Raji (cell line): ENCODE results near the gene PODXL2.

Experiments used
- POLR2A ChIP-seq: IDR thresholded peaks from 2 replicates; pipeline ENCODE4 v1.6.1; 2011; ENCODE audit warnings: low read depth, low read length, control low read depth; ENCODE audit not compliant: insufficient read depth

The PODXL2 gene

DNA sequence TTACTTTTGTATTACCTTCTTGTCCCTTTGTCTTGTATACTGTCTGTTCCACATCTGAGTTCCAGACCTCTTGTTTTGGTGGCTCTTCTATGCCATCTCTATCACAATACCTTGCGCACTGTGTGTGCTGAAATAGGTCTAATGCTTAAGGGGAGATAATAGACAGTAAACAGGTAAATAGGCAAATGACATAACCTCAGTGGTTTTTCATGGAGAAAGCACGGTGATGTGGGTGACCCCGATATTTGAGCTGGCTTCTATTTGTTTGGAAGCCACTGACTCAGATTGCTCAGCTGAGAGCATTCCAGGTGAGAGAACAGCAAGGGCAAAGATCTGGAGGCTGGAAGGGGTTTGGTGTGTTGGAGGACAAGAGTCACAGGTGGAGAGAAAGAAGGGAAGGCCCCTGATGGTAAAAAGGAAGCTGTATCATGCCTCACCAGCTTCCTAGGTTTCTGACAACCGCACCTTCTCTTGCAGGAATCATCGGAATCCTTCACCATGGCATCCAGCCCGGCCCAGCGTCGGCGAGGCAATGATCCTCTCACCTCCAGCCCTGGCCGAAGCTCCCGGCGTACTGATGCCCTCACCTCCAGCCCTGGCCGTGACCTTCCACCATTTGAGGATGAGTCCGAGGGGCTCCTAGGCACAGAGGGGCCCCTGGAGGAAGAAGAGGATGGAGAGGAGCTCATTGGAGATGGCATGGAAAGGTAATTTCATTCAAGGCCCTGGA is 30.0 kb upstream of the PODXL2 start:
- TF ChIP-seq POLR2A = no peak

DNA sequence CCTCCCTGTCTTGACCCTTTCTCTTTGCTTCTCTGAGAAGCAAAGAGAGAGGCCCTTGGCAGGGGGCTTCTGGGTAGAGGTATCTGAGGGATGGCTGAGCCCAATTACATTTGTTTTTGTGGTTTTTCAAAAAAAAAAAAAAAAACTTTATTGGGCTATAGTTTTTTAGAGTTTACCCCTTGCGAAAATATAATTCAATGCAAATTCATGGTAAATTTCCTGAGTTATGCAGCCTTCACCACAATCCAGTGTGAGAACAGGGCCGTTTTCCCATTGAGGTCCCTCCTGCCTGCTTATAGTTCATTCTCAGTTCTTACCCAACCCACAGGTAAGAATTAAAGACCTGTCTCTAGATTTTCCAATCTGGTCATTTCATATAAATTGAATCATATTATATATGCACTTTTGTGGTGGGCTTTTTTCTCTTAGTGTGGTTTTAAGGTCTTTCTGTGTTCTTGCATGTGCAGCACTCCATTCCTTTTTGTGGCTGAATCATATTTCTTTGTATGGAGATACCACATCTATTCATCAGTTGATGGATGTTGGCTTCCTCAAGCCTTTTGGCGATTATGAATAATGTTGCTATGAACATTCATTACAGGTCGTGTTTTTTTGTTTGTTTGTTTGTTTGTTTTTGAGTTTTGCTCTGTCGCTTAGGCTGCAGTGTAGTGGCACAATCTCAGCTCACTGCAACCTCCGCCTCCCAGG is 28.1 kb upstream of the PODXL2 start:
- TF ChIP-seq POLR2A = no peak

DNA sequence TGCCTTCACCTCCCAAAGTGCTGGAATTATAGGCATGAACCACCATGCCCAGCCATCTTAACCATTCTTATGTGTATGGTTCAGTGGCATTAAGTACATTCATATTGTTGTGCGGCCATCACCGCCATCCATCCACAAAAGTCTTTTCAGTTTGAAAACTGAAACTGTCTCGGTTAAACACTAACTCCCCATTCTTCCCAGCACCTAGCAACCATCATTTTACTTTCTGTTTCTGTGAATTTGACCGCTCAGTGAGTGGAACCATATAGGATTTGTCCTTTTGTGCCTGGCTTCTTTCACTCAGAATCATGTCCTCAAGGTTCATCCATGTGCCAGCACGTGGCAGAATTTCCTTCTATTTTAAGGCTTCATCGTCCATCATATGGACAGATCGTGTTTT is 24.9 kb upstream of the PODXL2 start:
- TF ChIP-seq POLR2A = no peak

DNA sequence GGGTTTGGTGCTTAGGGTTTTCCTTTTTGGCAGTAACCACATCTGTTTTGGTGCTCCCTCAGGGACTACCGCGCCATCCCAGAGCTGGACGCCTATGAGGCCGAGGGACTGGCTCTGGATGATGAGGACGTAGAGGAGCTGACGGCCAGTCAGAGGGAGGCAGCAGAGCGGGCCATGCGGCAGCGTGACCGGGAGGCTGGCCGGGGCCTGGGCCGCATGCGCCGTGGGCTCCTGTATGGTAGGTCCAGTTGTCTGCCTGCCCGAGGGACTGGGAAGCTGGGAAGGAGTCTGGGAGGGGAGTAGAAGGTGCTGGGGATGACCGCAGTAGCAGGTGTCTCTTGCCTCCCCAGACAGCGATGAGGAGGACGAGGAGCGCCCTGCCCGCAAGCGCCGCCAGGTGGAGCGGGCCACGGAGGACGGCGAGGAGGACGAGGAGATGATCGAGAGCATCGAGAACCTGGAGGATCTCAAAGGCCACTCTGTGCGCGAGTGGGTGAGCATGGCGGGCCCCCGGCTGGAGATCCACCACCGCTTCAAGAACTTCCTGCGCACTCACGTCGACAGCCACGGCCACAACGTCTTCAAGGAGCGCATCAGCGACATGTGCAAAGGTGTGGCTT is 24.3 kb upstream of the PODXL2 start:
- TF ChIP-seq POLR2A = no peak

DNA sequence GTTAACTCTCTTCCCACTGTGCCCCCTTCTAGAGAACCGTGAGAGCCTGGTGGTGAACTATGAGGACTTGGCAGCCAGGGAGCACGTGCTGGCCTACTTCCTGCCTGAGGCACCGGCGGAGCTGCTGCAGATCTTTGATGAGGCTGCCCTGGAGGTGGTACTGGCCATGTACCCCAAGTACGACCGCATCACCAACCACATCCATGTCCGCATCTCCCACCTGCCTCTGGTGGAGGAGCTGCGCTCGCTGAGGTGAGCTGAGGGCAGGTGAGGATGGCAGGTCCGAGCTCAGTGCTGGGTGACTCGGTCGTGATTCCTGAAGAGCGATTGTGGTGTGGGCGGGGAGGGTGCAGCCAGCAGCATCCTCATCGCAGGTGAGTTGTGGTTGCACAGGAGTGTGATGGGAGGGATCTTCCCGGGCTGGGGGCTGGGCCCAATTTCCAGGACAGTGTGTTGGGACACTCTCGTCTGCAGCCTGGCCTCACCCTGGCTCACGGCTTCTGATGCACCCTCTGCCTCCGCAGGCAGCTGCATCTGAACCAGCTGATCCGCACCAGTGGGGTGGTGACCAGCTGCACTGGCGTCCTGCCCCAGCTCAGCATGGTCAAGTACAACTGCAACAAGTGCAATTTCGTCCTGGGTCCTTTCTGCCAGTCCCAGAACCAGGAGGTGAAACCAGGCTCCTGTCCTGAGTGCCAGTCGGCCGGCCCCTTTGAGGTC is 22.7 kb upstream of the PODXL2 start:
- no peak for TF ChIP-seq POLR2A

DNA sequence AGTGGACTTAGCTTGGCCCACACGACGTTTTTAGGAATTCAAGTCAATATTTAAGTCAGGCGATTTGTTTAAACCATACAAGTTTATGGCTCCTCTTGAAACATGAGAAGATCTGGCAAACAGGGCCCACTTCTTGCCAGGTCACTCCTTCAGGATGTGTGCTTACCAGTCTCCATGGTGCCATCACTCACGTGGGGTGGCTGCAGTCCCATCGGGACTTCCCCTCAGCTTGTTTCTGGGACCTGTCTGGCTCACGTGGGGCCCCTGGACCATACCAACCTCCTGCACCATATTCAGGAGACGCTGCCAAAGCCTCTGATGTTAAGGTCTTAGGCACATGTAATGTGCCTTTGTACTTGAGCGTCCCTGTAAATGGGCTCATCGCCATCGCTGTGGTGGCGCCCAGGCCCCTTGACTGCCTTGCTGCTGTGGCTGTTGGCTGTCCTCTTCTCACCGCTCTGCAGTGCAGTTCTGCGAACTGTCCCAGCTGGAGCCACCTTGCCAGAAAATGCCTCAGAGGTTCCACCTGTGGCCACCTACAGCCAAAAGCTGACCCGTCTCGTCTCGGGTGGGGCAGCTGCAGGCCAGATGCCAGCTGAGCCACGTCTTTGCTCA is 21.9 kb upstream of the PODXL2 start:
- TF ChIP-seq POLR2A = no peak

DNA sequence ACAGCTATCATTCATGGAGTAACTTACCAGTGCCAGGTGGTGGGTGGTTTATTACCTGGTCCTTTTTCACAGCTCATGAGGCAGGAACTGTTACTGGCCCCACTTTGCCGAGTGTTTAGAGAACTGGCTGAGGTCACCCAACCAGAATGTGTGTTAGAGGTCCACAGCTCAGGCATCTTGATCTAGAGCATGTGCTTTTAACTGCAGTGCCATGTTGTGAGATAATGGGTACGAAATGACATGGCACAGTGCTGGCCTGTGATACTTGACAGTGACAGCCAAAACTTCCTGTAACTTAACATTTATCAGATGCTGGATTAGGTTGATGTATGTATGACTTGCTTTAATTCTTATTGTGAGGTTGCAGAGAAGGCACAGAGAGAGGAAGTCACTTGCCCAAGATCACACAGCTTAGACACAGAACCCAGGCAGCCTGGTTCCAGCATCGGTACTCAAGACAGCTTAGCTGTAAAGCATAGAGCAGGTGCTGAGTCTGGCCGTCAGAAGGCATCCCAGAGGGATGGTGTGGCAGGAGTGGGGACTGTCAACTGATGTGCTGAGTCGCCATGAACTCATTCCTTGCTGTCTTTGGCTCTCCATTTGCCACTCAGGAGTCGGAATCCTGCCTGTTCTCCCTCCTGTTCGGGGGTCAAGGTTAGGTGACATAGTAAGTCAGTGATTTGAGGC is 21.2 kb upstream of the PODXL2 start:
- TF ChIP-seq POLR2A = no peak

DNA sequence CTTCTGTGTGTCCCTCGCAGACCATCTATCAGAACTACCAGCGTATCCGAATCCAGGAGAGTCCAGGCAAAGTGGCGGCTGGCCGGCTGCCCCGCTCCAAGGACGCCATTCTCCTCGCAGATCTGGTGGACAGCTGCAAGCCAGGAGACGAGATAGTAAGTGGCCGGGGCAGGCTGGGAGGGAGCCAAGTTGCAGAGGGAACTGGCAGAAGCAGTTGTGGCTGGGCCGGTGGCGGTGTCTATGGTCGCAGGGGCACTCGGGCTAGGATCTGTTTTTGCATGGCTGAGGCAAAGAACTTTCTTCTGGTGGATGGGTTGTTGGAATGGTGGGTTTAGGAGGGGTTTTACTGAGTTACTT is 20.6 kb upstream of the PODXL2 start:
- no peak for TF ChIP-seq POLR2A

DNA sequence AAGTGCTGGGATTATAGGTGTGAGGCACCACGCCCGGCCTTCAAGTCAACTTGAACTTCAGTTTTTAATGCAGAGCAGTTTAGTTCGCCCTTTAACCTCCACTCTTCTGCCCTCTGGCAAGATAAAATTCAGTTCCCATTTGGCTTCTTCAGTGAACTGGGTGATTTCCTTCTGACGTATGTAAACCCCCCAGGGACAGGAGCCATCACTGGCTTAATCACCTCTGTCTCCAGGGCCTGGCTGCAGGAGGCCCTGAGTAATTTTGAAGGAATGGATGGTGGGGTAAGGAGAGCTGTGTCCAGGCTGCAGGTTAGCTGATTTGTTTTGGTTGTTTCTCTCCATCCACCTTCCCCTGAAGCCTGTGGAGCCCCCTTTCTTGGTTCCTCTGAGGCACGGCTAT is 18.9 kb upstream of the PODXL2 start:
- no peak for TF ChIP-seq POLR2A

DNA sequence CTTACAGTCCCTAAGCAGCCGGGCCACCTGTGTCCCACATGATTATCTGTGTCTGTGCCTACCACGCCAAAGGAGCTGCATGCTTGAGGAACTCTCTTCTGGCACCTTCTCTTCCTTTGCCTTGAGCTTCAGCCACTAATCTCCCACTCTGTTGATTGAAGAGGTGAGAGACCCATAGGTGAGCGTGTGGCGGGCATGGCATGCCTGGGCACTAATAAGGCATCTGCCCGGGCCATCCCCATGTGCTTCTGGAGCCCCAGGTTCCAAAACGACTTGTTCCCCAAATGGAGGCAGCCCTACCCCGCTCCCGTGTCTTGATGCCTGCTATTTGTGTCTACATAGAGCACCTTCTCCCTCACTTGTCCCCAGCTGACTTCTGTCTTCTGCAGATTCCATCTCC is 17.7 kb upstream of the PODXL2 start:
- no peak for TF ChIP-seq POLR2A

DNA sequence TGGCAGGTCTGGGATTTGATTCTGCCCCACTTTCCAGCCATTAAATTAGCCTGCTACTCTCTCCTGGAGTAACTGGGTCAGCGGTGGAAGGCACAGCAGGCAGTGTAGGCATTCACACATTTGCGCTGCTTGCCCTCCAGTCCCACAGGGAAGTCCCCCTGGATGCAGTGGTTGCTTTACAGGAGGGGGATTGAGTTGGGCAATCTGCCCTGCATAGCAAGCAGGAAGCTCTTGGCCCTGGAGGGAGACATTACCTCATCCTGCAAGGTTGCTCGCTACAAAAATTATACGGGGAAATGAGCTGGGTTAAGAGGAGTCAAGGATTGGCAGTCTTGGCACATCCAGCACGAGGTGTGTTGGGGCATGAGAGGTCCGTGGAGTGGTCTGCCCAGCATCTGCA is 16.0 kb upstream of the PODXL2 start:
- no peak for TF ChIP-seq POLR2A

DNA sequence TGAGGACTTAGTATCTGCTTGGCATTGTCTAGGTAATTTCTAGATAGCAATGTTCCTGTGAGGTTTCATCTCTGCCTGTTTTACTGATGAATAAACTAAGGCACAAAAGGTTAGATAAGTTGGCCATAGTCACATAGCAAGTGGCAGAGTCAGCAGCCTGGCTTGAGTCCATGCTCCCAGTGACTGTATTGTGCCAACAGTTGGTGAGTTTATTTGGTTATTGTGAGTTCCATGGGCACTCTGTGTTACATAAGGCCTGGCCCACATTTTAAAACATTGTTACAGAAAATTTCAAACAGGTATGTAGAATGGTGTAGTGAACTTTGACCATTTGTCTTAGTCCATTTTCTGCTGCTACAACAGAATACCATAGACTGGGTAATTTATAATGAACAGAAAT is 15.6 kb upstream of the PODXL2 start:
- TF ChIP-seq POLR2A = no peak

DNA sequence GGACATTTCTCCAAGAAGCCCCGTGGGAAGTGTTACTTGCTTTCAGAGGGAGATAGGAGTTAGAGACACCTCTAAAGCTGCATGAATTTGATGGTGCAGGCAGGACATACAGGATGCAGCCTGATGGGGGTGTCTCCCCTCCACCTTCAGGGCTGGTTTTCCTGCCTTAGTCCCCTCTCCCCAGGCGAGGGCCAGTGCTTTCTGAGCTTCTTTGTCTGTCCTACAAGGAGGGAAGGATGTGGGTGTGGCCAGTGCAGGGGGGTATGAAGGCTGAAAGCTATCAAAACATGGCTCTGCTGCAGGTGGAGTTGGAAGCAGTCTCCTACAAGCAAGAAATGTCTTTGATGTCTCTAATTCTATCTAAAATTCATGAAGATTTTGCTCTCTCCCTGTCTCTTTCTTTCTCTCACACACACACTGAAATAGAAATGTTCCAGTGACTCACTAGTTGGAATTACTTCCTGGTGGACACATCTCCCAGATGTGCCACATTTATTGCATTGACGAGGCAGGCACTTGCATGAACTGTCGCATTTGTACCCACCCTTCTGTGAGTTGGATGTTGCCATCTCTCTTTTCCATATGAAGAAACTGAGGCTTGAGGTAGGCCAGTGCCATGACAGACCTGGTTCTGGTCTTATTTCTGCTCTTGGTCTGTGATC is 13.9 kb upstream of the PODXL2 start:
- TF ChIP-seq POLR2A = no peak

DNA sequence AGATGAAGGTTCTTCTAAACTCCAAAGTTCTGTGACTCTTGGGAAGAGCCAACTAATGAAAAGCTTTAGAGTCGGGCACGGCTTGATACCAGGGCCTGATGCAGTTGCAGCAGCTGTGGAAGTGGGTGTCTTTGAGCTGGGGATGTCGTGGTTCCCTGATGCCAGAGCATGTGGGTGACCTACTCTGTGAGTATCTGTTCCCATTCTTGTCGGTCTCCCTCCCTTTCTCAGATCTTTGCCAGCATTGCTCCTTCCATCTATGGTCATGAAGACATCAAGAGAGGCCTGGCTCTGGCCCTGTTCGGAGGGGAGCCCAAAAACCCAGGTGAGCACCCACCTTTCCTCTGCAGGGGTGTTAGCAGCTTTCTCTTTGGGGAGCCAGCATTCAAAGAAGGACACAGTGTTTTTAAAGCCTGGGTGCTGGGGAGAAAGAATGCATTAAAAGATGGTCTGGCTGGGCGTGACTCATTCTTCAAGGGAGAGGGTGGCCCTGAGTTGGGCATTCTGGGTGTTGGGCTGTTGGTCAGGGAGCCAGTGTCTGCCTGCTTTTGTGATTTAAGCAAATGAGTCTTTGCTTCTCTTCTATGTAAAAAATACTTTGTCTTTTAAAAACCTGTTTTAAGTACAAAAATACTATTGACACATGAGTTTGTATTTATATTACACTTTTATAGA is 13.2 kb upstream of the PODXL2 start:
- TF ChIP-seq POLR2A = no peak
